Uterus (tissue), 2 donors: ENCODE results near the gene LRP11.

Experiments
- CTCF ChIP-seq, 4 experiments: fragments of 200-600 bp in 2 of 4; fragments of 450-650 bp in 2 of 4; sonication (generic) in 2 of 4; IDR thresholded peaks; one replicate each; pipeline ENCODE4 v1.5.1; 2016 to 2019; ENCODE audit warnings: antibody characterized with exemption in 4 of 4, mild to moderate bottlenecking in 2 of 4, moderate library complexity in 1 of 4
- POLR2A ChIP-seq, 2 donors: fragments of 450-650 bp; IDR thresholded peaks; one replicate each; pipeline ENCODE4 v1.6.1; 2016; ENCODE audit warnings: antibody characterized with exemption in 2 of 2, mild to moderate bottlenecking in 1 of 2, moderate library complexity in 1 of 2

- TF ChIP-seq CTCF (IDR thresholded peaks at IDR 0.05) = no peak
- no peak for TF ChIP-seq POLR2A (IDR thresholded peaks at IDR 0.05)
Observed at GRCh38 chr6:149859368-149859767, 4.8 kb downstream of the LRP11 start.
